ENCODE results near the gene B3GNT3. TPM values are rescaled to one million over a fixed set of nuclear protein-coding genes. Genes with fewer than 3 reads are reported as not detected.

The B3GNT3 gene
- total RNA-seq, 1 donor from 2014 or later = not detected

DNA sequence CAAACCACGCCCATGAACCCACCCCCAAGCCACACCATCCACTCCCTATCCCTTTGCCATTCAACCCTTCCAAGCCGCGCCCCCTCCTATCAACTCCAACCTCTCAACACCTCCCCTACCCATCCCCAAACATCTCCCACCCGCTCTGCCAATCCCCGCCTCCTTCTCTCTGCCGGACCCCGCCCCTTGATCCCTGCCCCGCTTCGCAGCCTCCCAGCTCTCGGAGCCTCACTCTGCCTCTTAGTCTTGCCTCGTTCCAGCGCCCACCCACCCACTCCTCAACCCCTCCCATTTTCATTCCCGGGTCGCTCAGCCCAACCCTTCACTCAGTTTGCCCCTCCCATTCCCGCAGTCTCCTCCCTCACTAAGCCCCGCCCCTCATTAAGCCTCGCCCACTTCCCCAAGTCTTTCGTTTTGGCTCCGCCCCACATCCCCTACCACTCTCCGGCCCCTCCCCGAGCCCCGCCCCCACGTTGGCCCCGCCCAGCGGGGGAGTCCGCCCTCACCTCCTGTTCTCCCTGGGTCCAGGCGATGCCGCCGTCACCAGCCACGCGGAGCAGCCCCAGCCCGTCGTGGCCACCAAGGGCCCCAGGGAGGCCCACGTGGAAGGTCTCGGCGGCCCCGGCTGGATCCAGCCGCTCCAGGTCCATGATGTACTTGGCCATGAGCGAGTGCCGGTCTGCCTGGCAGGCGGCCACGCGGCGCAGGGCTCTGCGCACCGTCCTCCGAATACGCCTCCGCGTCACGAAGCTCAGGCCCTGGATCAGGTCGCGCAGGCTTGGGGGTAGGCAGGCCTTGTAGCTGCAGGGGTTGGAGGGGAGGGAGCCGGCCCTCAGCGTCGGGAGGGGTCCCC lies 47.1 kb downstream of the B3GNT3 start:
- H3K27me3 Mint-ChIP-seq = no peaks in the 10 kb centered on the region
- peaks cover 26% of the 10 kb centered on the region for H3K4me1 Mint-ChIP-seq
- H3K27ac Mint-ChIP-seq = no peak overlapping the region
- H3K4me3 Mint-ChIP-seq = no peak overlapping the region
- intact Hi-C loops (cut with micrococcal nuclease) = no loop called here
- no peaks in the 10 kb centered on the region for H3K9me3 Mint-ChIP-seq
- peaks cover 83% of the 10 kb centered on the region for H3K36me3 Mint-ChIP-seq (ENCODE audit: low read depth)
- DNase-seq = peak; percentile 87

DNA sequence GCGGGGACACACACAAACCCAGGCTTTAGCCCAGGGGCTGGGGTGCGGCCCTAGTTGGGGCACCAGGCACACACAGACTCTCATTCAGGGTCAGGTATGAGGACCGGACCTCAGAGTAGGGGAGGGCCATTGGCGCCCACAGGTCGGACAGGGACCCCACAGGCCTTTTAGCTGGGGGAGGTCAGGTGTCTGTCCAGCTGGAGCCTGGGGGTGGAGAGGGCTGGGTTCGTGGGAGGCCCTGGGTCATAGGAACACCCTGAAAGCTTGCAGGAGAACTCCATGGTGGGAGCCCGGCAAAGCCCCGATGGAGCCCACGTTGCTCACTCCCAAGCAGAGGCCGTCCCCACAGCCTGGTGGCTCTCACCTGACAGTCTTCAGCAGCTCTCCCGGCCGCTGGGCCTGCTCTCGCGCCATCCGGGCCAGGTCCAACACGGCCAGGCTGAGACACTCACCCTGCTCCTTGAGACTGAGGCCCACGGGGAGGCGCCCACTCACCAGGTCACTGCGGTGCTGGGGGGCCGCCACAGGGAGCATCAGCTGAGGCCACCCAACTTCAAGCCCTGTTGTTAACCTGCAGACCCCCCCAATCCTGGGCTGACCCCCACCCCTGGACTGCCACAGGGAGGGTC lies 47.8 kb downstream of the B3GNT3 start:
- H3K27ac Mint-ChIP-seq = no peak overlapping the region

DNA sequence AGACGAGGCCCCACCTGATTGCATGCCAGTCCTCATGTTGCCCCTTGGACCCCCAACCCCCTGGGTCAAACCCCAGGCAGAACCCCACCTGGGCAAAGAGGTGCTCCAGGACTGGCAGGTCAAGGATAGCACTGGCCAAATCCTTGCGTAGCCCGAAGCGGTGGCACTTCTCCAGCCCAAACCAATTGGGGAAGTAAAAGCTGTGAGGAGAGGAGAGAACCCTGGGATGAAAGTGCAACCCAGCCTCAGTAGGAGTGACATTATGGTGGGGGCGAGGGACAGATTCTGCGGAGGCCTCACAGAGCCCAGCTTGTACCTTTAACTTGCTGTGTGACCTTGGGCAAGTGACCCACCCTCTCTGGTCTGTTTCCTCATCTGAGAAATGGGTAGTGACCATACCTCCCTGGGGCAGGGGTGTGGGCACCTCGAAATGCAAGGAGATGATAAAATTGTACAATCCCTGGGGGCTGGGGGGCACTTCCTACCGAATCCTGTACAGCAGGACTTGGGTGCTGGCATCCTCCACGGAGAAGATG lies 48.4 kb downstream of the B3GNT3 start:
- H3K4me1 Mint-ChIP-seq = peaks cover 30% of the 10 kb centered on the region
- H3K9me3 Mint-ChIP-seq = no peaks in the 10 kb centered on the region
- peak overlapping the region; percentile 94 for H3K4me3 Mint-ChIP-seq
- H3K27me3 Mint-ChIP-seq = peaks cover 1% of the 10 kb centered on the region
- peaks cover 74% of the 10 kb centered on the region for H3K36me3 Mint-ChIP-seq (ENCODE audit: low read depth)
- H3K27ac Mint-ChIP-seq = peak overlapping the region; percentile 1
- no peak for DNase-seq
- intact Hi-C loops (cut with micrococcal nuclease) = no loop called here

More for the DNA sequence above, 47.8 kb downstream of the B3GNT3 start:
- DNase-seq = no peak
- Mint-ChIP-seq H3K27me3 (peaks cover under 1% of the 10 kb centered on the region), H3K9me3 (no peaks in the 10 kb centered on the region), H3K4me1 (peaks cover 27% of the 10 kb centered on the region), H3K36me3 (ENCODE audit: low read depth) (peaks cover 80% of the 10 kb centered on the region), H3K4me3 (no peak overlapping the region)
- intact Hi-C loops (cut with micrococcal nuclease) = no loop called here

DNA sequence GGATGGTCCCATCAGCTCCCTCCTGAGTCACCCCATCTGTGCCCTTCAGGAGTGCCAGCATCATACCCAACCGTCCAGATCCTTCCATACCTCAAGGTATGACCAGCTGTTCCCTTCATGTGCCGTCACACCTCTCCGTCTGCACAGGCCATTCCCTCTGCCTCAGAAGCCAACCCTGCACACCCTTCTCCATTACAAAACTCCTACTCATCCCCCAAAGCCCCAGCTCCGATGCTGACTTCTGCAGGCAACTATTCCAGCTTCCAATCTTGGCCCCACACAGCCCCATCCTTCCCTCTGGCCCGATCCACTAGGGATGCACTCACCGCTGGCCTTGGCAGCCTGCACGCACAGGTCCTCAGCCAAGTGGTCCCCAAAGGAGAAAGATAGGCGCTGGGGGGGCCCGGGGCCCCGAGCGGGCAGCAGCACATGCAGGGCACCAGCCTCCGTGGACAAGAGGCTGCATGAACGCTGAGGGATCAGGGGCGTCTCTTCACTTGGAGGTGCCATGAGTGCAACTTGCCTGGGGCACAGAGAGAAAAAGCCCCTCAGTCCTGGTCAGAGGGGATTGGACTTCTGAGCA lies 49.1 kb downstream of the B3GNT3 start:
- Mint-ChIP-seq H3K27me3 (peaks cover 1% of the 10 kb centered on the region), H3K4me1 (peaks cover 36% of the 10 kb centered on the region), H3K4me3 (peak overlapping the region; percentile 94), H3K27ac (peak overlapping the region; percentile 1), H3K36me3 (ENCODE audit: low read depth) (peaks cover 69% of the 10 kb centered on the region), H3K9me3 (no peaks in the 10 kb centered on the region)
- no peak for DNase-seq
- intact Hi-C loops (cut with micrococcal nuclease) = no loop called here

DNA sequence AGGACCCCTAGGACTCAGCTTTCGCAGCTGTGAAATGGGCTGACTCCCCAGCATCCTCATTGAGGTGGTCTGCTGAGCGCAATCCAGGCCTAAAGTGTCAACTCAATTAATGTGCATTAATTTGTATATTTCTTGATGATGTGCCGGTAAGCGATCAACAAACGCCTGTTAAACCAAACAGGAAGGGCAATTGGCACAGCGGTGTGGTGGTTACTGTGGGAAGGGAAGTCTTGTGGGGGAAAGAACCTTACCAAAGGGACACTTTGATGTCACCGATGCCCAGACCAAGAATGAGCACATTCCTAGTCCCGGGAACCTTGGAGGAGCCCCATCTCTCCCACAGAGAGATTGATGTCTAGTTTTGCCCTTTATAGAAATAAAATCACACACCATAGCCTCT lies 51.2 kb downstream of the B3GNT3 start:
- peak; percentile 84 for DNase-seq

DNA sequence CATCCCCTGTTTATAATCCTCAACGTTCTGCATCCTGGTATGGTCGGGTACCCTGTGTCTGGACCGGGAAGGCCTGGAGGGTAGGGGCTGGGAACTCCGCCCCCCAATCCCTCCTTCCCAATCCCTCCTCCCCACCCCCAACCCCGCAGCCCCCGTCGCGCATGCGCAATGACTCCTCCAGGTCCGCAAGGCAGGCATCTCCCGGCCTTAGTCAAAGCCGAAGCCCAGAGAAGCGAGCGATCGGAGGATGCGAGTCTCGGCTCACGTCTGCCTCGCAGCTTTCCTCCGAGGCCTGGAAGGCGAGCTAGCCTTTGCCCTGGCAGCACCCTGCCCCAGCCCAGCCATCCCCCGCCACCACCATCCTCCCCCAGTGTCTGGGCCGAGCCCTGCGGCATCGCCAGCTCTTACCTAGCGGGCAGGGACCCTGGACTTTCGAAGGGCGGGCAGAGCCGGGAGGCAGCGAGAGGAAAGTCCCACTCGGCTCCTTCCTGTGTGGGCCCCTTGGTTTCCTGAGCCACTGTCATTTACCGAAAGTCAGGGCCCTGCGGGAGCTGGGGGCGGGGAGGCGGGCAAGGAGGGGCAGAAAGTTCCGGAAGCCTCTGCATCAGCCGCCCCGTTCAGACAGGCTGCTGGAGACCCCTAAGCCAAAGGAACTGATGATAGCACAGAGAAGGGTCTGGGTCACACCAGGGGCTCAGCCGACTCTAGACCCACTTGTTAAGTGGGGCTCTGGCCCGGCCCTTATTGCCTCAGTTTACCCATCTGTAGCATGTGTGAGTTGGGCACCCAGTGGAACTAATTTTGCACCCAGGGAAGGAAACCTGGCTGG lies 52.8 kb downstream of the B3GNT3 start, which contains the start of gene JAK3:
TSS of gene JAK3 (minus strand) at position 445 of the 829 bp plus-strand sequence. CDS start 3,565 bp downstream, outside the sequence.
- H3K4me1 Mint-ChIP-seq = peaks cover 59% of the 10 kb centered on the region
- H3K9me3 Mint-ChIP-seq = no peaks in the 10 kb centered on the region
- H3K27ac Mint-ChIP-seq = peak within 1 kb of the TSS; percentile 94
- intact Hi-C loops (cut with micrococcal nuclease) = loop anchor here (1.0 to 5.0 kb wide), 2 partner anchors 12 to 240 kb away; partner anchors contain the start of genes IL12RB1 and RPL18A
- H3K36me3 Mint-ChIP-seq (ENCODE audit: low read depth) = peaks cover 41% of the 10 kb centered on the region
- H3K4me3 Mint-ChIP-seq = peak within 1 kb of the TSS; percentile 94
- H3K27me3 Mint-ChIP-seq = peaks cover 1% of the 10 kb centered on the region
- DNase-seq = peak; percentile 97

More for the DNA sequence above, 51.2 kb downstream of the B3GNT3 start:
- H3K9me3 Mint-ChIP-seq = no peaks in the 10 kb centered on the region
- peaks cover 52% of the 10 kb centered on the region for H3K4me1 Mint-ChIP-seq
- peaks cover 54% of the 10 kb centered on the region for H3K36me3 Mint-ChIP-seq (ENCODE audit: low read depth)
- intact Hi-C loops (cut with micrococcal nuclease) = loop anchor here (5.0 kb wide), 1 partner anchor 241 kb away; the partner anchor contains the start of gene IL12RB1
- peaks cover 1% of the 10 kb centered on the region for H3K27me3 Mint-ChIP-seq
- peak overlapping the region; percentile 94 for H3K4me3 Mint-ChIP-seq
- H3K27ac Mint-ChIP-seq = peak overlapping the region; percentile 73

DNA sequence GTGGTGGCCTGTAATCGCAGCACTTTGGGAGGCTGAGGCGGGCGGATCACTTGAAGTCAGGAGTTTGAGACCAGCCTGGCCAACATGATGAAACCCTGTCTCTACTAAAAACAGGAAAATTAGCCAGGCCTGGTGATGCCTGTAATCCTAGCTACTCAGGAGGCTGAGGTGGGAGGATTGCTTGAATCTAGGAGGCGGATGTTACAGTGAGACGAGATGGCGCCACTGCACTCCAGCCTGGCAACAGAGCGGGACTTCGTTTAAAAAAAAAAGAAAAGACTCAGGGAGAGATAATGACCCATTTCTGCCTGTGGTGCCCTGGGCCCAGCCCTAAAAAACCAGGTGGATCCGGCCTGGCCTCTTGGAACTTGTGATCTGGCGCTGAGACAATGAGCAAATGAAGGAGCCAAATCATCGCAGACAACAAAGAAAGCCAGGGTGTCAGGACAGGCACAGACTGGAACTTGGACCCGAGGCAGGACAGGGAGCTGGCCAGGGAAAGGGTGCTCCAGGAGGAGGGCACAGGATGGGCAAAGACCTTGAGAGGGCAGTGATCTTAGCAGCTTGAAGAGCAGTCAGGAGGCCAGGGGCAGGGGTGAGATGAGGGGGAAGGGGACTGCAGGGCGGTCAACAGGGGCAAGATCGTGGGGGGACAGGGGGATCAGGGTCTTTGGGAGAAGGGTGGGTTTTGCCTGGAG lies 53.8 kb downstream of the B3GNT3 start:
- H3K27ac Mint-ChIP-seq = peak overlapping the region; percentile 94
- peak; percentile 71 for DNase-seq
- peaks cover 32% of the 10 kb centered on the region for H3K36me3 Mint-ChIP-seq (ENCODE audit: low read depth)
- peak overlapping the region; percentile 94 for H3K4me3 Mint-ChIP-seq
- H3K4me1 Mint-ChIP-seq = peaks cover 56% of the 10 kb centered on the region
- H3K9me3 Mint-ChIP-seq = no peaks in the 10 kb centered on the region
- intact Hi-C loops (cut with micrococcal nuclease) = loop anchor here (5.0 kb wide), 1 partner anchor 239 kb away; the partner anchor contains the start of gene IL12RB1
- H3K27me3 Mint-ChIP-seq = peaks cover 1% of the 10 kb centered on the region

DNA sequence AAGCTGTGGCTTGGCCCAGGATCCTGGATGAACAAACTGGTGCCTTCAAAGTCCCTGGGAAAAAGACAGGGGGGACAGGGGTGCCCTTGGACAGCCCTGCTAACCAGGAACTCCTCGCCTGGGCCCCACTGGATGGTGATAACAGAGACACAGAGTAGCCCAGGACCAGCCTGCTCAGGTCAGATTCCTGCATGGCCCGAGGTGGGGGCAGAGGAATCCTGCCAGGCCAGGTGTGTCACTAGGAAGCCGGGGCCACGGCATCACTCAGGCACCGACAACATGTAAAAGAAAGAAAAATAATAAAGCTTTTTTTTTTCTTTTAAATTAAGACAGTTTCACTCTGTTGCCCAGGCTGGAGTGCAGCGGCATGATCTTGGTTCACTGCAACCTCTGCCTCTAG lies 59.1 kb downstream of the B3GNT3 start:
- intact Hi-C loops (cut with micrococcal nuclease) = loop anchor here (2.0 to 10.0 kb wide), 2 partner anchors 401 to 439 kb away; no protein-coding TSS in a partner anchor
- H3K9me3 Mint-ChIP-seq = no peaks in the 10 kb centered on the region

DNA sequence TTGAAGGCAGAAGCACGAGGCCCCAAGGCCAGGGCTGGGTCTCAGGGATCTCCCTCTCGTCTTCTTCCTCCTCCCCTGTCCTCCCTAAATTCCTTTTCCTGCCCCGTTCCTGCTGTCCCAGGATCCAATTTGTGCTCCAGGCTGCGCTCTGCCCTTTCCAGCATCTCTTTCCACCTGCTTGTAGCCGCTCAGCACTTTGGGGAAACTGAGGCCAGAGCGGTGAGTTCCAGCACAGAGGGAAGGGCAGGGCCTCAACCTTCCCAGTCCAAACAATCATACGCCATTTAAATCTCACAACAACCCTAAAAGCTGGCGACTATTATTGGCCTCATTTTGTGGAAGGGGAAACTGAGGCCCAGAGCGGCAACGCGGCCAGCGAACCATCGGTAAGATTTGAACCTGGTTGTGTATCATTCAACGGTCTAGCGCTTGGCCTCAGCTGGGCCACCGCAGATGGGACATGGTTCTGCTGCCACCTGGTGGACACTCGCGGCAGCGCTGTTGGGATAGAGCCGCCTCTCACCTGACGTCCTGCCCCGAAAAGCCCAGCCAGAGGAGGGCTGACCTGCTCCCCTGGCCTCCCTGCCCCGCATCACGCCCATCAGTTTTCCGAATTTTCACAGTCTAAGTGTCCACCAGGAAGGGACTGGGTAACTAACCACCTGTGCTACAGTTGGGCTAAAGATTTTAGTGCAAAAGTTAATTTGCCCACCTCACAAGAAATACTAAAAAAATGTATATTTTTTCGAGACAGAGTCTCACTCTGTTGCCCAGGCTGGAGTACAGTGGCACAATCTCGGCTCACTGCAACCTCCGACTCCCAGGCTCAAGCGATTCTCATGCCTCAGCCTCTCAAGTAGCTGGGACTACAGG lies 60.6 kb downstream of the B3GNT3 start:
- peak; percentile 98 for DNase-seq
- intact Hi-C loops (cut with micrococcal nuclease) = loop anchor here (1.0 to 10.0 kb wide), 5 partner anchors 73 to 441 kb away; no protein-coding TSS in a partner anchor
- no peak overlapping the region for H3K4me3 Mint-ChIP-seq
- H3K36me3 Mint-ChIP-seq (ENCODE audit: low read depth) = peaks cover 12% of the 10 kb centered on the region
- H3K27ac Mint-ChIP-seq = peak overlapping the region; percentile 52
- no peaks in the 10 kb centered on the region for H3K27me3 Mint-ChIP-seq
- peaks cover 24% of the 10 kb centered on the region for H3K4me1 Mint-ChIP-seq
- no peaks in the 10 kb centered on the region for H3K9me3 Mint-ChIP-seq

More for the DNA sequence above, 59.1 kb downstream of the B3GNT3 start:
- no peak overlapping the region for H3K4me3 Mint-ChIP-seq
- H3K4me1 Mint-ChIP-seq = peaks cover 30% of the 10 kb centered on the region
- H3K27ac Mint-ChIP-seq = no peak overlapping the region
- H3K27me3 Mint-ChIP-seq = no peaks in the 10 kb centered on the region
- DNase-seq = no peak
- peaks cover 2% of the 10 kb centered on the region for H3K36me3 Mint-ChIP-seq (ENCODE audit: low read depth)

DNA sequence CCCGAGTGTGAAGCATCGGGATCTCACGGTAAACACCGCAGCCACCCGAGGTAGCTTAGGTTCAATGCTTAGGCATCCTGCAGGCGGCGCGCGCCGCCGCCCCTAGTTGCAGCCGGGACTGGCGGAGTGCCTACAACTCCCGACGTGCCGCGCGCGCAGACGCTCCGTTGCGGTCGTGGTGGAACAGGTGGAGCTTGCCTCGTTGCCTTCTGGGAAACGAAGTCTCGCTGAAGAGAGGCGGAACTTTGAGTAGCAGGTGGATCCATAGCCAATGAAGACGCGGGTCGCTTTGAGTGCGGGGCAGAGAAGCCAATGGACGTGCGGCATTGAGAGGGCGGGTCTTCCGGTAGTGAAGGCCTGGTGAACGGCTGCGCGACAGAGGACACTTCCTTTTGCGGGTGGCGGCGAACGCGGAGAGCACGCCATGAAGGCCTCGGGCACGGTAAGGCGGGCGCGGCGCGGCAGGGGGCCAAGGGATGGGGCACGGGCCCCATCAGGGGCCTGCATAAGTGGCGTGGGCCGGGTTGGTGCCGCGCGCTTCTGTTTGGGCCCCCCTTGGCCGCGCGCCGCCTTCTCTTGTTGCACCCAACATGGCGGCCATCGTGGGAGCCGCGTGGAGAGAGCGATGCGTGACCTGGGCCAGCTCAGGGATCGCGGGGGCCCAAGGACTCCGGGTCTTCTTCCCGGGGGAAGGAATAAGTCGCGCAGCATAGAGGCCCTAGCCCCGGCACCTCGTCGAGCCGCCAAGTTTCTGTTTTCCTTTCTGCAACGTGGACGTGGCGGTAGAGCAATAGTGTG lies 64.8 kb downstream of the B3GNT3 start, which contains the start of gene RPL18A:
TSS of gene RPL18A (plus strand) at position 378 of the 798 bp plus-strand sequence. CDS start at position 425, 47 bp downstream.
- Mint-ChIP-seq H3K27ac (peak within 1 kb of the TSS; percentile 98), H3K36me3 (ENCODE audit: low read depth) (peaks cover 49% of the 10 kb centered on the region), H3K4me3 (peak within 1 kb of the TSS; percentile 94), H3K9me3 (no peaks in the 10 kb centered on the region), H3K4me1 (peaks cover 29% of the 10 kb centered on the region), H3K27me3 (no peaks in the 10 kb centered on the region)
- peak; percentile 99 for DNase-seq
- intact Hi-C loops (cut with micrococcal nuclease) = loop anchor here (1.0 to 10.0 kb wide), 8 partner anchors 12 to 445 kb away; partner anchors contain the start of gene JAK3

Measured in activated CD4-positive, alpha-beta T cell treated with anti-CD3 and anti-CD28 coated beads, Interleukin-2, amount 10 ng/mL, durations not matched to agents 24 days and 14 days (primary cell).